SK-N-MC (cell line): Measurements from ENCODE around the gene AKAP6.

Experiments used
- DNase-seq: peaks from one replicate; pipeline ENCODE4 v3.0.0-alpha.2; 2011; ENCODE audit warnings: low read depth, low spot score
- H3K27ac ChIP-seq: fragments of 200-600 bp; sonication (generic); 2 replicates; pipeline ENCODE4 v1.5.1; 2016; ENCODE audit warnings: mixed run types
- H3K36me3 ChIP-seq: fragments of 200-600 bp; sonication (generic); 2 replicates; pipeline ENCODE4 v1.6.1; 2017; ENCODE audit warnings: antibody characterized with exemption, low read length, mixed read lengths; ENCODE audit not compliant: insufficient read depth
- H3K4me3 ChIP-seq: fragments of 200-600 bp; sonication (generic); 2 replicates; pipeline ENCODE4 v1.5.1; 2016
- H3K9ac ChIP-seq: fragments of 200-600 bp; sonication (generic); 2 replicates; pipeline ENCODE4 v1.8.0; 2017; ENCODE audit warnings: mixed run types, mixed read lengths; ENCODE audit not compliant: insufficient read length
- H3K9me3 ChIP-seq: fragments of 200-600 bp; sonication (generic); 2 replicates; pipeline ENCODE4 v1.6.1; 2017; ENCODE audit warnings: low read depth, mild to moderate bottlenecking, antibody characterized with exemption, low read length, moderate library complexity, mixed read lengths
- EZH2 ChIP-seq: fragments of 200-600 bp; sonication (generic); IDR thresholded peaks from one replicate; pipeline ENCODE4 v1.6.1; 2017; ENCODE audit warnings: antibody characterized with exemption
- FOXP2 ChIP-seq: optimal IDR thresholded peaks from 2 replicates; pipeline ENCODE3; 2011; ENCODE audit warnings: mild to moderate bottlenecking, moderate library complexity; ENCODE audit not compliant: insufficient read depth; ENCODE audit errors: extremely low read length, control extremely low read depth
- POLR2AphosphoS5 ChIP-seq: IDR thresholded peaks from 2 replicates; pipeline ENCODE4 v1.6.1; 2012; ENCODE audit warnings: mild to moderate bottlenecking, low read depth, low read length, borderline replicate concordance

Gene AKAP6

GRCh38 chr14:32825058-32825457 is 496.0 kb downstream of the AKAP6 start:
- no peak overlapping the region for H3K27ac ChIP-seq
- no peak overlapping the region for H3K4me3 ChIP-seq
- no peaks in the 10 kb centered on the region for H3K36me3 ChIP-seq
- TF ChIP-seq POLR2AphosphoS5 (no peak), FOXP2 (no peak), EZH2 (no peak)
- H3K9ac ChIP-seq, result no peak overlapping the region
- H3K9me3 ChIP-seq, result no peaks in the 10 kb centered on the region
- DNase-seq, result no peak

- H3K9ac ChIP-seq, result no peak overlapping the region
- no peak overlapping the region for H3K27ac ChIP-seq
- TF ChIP-seq POLR2AphosphoS5 (no peak), EZH2 (no peak), FOXP2 (no peak)
- no peak for DNase-seq
- no peak overlapping the region for H3K4me3 ChIP-seq
- H3K36me3 ChIP-seq, result no peaks in the 10 kb centered on the region
- H3K9me3 ChIP-seq, result no peaks in the 10 kb centered on the region
Measured at GRCh38 chr14:32826404-32827082, 497.4 kb downstream of the AKAP6 start.

- no peak overlapping the region for H3K4me3 ChIP-seq
- no peak overlapping the region for H3K27ac ChIP-seq
- no peaks in the 10 kb centered on the region for H3K9me3 ChIP-seq
- TF ChIP-seq EZH2 (no peak), POLR2AphosphoS5 (no peak), FOXP2 (no peak)
- no peaks in the 10 kb centered on the region for H3K36me3 ChIP-seq
- DNase-seq, result no peak
- no peak overlapping the region for H3K9ac ChIP-seq
Measured at GRCh38 chr14:32827514-32827913, 498.4 kb downstream of the AKAP6 start.

GRCh38 chr14:32835924-32836323 is 506.8 kb downstream of the AKAP6 start:
- H3K27ac ChIP-seq, result no peak overlapping the region
- DNase-seq, result no peak
- no peak for TF ChIP-seq EZH2
- TF ChIP-seq POLR2AphosphoS5, result no peak
- no peak for TF ChIP-seq FOXP2
- no peak overlapping the region for H3K9ac ChIP-seq
- H3K36me3 ChIP-seq, result no peaks in the 10 kb centered on the region
- H3K4me3 ChIP-seq, result no peak overlapping the region
- H3K9me3 ChIP-seq, result no peaks in the 10 kb centered on the region

GRCh38 chr14:32841698-32842097 is 512.6 kb downstream of the AKAP6 start:
- H3K36me3 ChIP-seq, result no peaks in the 10 kb centered on the region
- no peak overlapping the region for H3K9ac ChIP-seq
- H3K9me3 ChIP-seq, result no peaks in the 10 kb centered on the region
- no peak overlapping the region for H3K27ac ChIP-seq
- no peak overlapping the region for H3K4me3 ChIP-seq
- TF ChIP-seq EZH2, result no peak
- TF ChIP-seq FOXP2, result no peak
- no peak for TF ChIP-seq POLR2AphosphoS5
- DNase-seq, result no peak

- Histone ChIP-seq H3K9ac (no peak overlapping the region), H3K36me3 (no peaks in the 10 kb centered on the region), H3K9me3 (no peaks in the 10 kb centered on the region), H3K4me3 (no peak overlapping the region), H3K27ac (no peak overlapping the region)
- DNase-seq, result no peak
- TF ChIP-seq POLR2AphosphoS5, result no peak
Measured at GRCh38 chr14:32846821-32847365, 517.8 kb downstream of the AKAP6 start.

GRCh38 chr14:32847867-32848266 is 518.8 kb downstream of the AKAP6 start:
- H3K9me3 ChIP-seq, result no peaks in the 10 kb centered on the region
- H3K27ac ChIP-seq, result no peak overlapping the region
- no peaks in the 10 kb centered on the region for H3K36me3 ChIP-seq
- no peak overlapping the region for H3K9ac ChIP-seq
- no peak overlapping the region for H3K4me3 ChIP-seq
- no peak for TF ChIP-seq FOXP2
- TF ChIP-seq POLR2AphosphoS5, result no peak
- no peak for TF ChIP-seq EZH2
- DNase-seq, result no peak

GRCh38 chr14:32865827-32866376 is 536.8 kb downstream of the AKAP6 start:
- H3K27ac ChIP-seq, result no peak overlapping the region
- no peak overlapping the region for H3K4me3 ChIP-seq
- no peaks in the 10 kb centered on the region for H3K9me3 ChIP-seq
- no peak overlapping the region for H3K9ac ChIP-seq
- TF ChIP-seq POLR2AphosphoS5 (no peak), FOXP2 (no peak), EZH2 (no peak)
- DNase-seq, result no peak
- no peaks in the 10 kb centered on the region for H3K36me3 ChIP-seq
